Stimulated activated CD8-positive, alpha-beta memory T cell treated with anti-CD3 and anti-CD28 coated beads, Interleukin-4, amount 100 ng/mL, for 48 hours (primary cell): ENCODE data around the gene CACNA2D3.

Experiments used
- DNase-seq: peaks from one replicate; pipeline ENCODE4 v3.0.0-alpha.2; 2020

CACNA2D3 gene

GRCh38 chr3:54988302-54988837 is 866.0 kb downstream of the CACNA2D3 start:
- no peak for DNase-seq

DNA sequence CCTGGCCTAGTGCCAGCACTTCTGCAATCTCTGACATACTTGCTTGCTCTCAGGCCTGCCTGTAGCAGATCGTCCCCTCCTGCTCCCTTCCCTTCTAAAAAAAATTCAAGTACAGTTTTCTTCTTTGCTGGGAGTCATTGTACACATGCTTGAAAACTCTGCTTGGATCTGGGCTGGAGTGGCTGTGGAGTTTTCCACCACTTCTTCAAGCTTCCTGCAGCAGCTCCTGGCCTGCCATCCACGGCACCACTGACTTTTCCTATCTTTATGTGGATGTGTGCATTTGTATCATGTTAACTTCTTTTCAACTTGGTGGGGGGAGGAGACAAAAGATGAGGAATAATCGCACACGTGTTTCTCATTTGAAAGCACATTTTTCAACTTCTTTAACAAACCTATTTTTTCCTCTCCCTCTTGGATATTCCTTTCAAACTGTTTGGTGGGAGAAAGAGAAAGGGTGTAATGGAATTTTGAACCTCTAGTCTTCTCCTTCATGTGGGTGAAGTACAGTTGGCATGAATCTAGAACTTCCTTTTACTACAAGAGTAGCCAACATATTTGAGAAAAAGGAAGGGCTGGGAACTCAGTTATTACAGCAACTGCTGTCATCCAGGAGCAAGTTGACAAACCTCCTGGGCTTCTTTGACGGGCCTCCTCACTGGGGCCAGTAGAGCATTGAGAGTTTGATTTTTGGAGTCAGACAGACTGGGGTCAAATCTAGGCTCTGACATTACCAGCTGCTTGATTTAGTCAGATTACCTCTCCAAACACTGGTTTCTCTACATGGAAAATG is 866.7 kb downstream of the CACNA2D3 start:
- no peak for DNase-seq

DNA sequence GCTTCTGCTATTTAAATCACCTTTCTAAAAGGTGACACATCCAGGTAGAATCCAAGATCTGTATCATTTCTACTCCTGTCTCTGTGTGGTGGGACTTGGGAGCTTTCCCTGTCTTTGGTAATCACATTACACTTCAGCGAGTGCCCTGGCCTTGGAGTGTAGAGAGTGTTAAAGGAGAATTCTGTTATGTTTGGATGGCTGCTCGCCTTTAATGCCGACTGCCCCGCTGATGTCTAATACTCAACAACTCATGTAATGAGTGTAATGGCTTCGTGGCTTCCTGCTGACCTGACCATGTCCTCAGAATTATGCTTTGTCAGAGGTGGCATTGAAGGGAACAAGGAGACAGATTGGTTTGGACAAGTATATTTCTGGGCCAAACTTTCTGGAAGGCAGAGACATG is 871.8 kb downstream of the CACNA2D3 start:
- DNase-seq = no peak

DNA sequence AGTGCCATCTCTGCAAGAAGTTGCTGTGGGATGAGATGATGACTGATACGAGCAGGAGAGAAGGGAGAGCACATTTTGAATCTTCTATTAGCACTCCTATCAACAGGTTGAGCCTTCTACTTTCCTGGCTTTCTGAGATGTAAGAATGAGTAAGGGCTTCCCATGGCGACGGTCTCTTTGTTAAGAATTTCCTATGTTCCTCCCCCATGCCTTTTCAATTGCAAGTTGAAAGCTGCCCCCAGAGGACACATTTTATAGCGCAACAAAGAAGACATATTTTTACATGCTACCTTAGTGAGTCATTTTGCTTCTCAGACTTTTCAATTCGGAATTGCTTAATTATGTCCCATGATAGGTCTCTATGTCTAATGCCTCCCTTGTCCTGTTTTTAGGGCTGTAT is 876.8 kb downstream of the CACNA2D3 start:
- no peak for DNase-seq

GRCh38 chr3:54999811-55000210 is 877.5 kb downstream of the CACNA2D3 start:
- DNase-seq = no peak

DNA sequence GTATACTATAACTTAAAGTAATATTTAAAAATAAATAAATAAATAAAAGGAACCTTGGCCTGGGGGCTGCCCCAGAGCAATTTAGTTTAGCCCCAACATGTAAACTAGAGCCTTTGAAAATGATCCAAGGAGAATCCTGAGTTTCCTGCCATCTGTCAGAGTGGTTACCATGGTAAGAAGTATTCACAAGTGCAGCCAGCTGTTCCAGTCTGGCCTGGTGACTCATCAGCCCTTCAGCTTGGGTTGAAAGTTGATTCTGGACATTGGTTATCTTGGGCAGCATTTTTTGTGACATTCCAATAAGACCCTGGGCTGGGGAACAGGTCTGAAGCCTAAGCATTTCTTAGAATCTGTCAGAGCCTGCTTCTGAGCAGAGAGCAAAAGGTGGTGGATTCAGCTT is 878.2 kb downstream of the CACNA2D3 start:
- no peak for DNase-seq

GRCh38 chr3:55000953-55001352 is 878.6 kb downstream of the CACNA2D3 start:
- DNase-seq = no peak

- no peak for DNase-seq
Observed at GRCh38 chr3:55002416-55002930, 880.1 kb downstream of the CACNA2D3 start.

DNA sequence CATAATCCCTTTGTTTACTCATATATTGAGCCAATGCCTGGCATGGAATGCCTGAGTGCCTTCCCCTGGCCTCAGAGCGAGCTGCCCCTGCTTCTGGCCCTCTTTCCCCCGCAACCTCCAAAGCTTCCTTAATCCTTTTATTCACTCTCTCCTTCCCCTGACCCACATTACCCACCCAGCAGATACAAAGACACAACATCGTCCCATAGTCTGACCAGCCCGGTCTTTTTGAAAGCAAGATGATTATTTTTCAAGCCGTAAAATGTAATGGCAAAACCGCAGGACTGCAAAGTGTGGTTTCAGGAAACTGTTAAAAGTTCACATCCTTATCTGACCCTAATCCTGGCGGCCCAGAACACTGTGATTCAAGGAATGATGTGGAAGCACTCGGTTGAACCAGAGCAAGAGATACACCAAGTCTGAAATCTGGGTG is 883.9 kb downstream of the CACNA2D3 start:
- no peak for DNase-seq

- no peak for DNase-seq
Observed at GRCh38 chr3:55007971-55008370, 885.6 kb downstream of the CACNA2D3 start.

DNA sequence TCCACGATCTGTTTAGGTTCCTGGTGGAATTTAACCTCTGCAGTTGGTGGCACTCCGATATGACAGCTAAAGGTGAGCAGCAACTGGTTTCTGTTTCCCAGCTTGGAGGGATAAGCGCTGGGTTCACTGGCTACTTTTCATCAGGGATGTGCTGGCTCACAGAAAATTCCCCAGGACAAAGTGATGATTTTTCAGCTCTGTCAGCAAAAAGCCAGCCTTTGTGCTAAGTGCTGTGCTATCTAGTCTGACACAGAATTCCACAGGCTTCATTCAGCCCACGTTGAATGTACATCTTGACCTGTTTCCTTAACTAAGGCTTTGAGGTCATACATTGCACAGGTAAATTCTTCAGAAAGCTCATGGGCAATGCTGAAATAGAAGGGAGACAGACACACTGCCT is 887.0 kb downstream of the CACNA2D3 start:
- DNase-seq = no peak

GRCh38 chr3:55012091-55012490 is 889.7 kb downstream of the CACNA2D3 start:
- DNase-seq = no peak

DNA sequence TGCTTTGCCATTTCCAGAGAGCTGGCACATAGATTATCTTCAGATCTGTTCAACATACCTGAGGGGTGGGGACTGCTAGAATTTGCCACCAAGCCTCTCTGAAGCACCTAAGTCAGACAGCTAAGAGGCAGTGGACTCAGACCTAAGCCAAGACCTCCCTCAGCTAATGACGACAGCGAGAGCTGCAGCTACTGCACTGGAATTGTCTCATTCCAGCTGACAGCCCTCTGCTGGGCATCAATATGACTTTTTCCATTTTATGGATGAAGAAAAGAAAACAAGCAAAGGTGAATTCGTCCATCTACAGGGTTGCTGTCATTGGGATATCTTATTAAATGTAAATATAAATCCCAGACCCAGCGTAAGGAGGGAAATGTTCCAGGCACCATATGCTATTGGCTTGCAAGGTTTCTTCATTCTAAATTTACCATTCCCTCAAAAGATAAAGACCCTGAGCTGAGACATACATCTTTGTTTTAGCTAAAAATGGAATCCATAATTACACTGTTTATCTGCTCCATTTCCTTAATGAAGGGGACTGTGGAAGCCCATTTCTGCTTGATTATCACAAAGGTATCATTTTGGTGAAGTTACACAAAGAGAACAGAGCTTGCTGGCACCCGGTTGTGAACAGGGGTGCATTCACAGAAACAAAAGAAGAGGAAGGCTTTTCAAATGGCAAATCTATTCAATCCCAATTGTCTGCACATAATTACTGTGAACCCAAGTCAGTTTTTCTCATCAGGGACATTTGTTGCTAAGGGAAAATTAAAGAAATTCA is 891.0 kb downstream of the CACNA2D3 start:
- DNase-seq = no peak

GRCh38 chr3:55014081-55014480 is 891.7 kb downstream of the CACNA2D3 start:
- no peak for DNase-seq

DNA sequence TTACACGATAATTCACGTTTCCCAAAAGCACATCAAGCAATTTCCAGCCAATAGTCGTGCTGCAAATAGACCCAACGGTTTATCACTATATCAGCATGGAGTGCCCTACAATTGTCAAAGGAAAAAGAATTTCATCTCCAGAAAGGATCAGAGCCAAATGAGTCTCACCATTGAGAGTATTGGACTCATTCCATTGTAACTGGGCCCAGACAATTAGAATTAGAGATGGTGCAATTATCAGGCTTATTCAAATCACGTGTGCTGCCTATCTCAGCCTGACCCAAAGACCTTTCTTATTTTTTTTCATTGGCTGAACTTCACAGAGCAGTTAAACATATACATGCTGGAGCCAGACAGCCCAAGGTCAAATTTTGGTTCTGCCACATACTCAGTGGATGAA is 892.6 kb downstream of the CACNA2D3 start:
- DNase-seq = no peak

DNA sequence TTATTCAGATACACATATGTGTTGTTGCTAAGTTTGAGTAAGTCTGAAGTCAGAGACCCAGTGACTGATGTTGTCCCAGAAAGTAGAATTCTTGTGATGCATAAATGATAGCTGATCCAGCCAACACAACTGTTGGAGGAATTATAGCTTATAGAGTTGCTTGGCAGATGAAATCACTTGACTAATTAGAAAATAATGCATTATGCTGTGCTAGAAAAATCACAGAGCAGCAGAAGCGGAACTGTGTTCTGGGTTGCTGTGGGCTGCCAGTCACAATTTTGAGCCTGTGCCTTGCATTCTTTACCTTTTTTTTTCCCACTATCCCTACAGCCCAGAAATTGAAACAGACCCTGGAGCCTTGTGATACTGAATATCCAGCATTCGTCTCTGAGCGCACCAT is 895.5 kb downstream of the CACNA2D3 start:
- DNase-seq = no peak

DNA sequence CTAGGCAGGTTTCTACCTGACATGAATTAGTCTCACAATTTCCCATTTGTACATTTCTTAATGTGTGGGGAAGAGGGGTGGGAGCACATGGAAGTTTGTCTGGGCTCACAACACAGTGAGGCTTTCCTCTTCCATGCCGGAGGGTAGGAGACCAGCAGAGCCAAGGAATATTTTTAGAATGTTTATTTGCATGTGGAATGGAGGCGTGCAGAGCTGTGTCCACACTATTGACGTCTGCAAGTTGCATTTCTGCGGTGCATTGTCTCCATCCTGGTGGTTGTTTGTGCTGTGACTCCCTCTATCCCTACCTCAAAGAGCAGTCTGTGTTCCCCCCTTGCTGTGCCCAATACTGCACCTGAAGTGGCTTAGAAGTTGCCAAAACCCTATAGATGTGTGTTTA is 908.6 kb downstream of the CACNA2D3 start:
- no peak for DNase-seq

GRCh38 chr3:55036883-55037577 is 914.7 kb downstream of the CACNA2D3 start:
- DNase-seq = no peak

- no peak for DNase-seq
Observed at GRCh38 chr3:55042591-55042990, 920.2 kb downstream of the CACNA2D3 start.

- DNase-seq = no peak
Observed at GRCh38 chr3:55044486-55044885, 922.1 kb downstream of the CACNA2D3 start.

- no peak for DNase-seq
Observed at GRCh38 chr3:55059027-55059629, 936.8 kb downstream of the CACNA2D3 start.

DNA sequence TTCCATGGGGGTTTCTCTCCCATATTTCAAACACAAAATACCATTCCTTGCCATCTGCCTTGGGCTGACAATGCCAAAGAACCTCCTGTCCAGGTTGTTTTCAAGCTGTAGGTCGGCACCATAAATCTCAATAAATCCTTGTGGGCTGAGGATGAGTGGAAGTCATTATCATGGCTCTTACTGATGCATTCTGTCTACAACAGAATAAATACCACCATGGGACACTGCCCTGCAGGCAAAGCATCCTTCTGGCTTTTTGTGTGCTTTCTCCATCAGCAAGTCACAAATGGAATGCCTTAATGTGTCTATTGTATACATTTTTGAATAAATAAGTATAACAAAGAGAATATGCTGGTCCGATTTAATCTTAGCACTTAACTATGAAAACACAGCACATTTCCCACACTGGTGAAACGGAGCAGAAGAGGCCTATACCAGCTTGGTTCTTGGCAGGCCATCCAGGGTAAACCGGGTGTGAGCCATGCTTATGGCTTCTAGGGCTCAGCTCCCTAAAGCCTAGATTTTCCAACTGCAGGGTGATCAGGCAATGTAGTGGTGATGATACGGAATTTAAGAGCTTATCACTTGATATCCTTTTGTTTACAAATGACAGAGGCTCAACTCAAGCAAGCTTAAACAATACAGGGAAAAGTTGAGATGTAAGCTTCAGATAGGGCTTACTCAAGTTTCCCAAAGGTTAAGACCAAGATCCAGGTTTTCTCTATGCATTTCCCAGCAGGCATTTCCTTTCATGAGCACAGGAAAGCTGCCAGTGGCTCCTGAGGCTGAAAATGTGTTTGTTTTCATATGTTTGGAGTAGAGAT is 938.8 kb downstream of the CACNA2D3 start:
- no peak for DNase-seq
